LoVo (cell line): ENCODE data around the gene NFKBIB.
A peak's percentile ranks its signal among the peaks of the same experiment; 100 is the strongest.
"Not testable (repeated sequence)": the region's sequence is repeated elsewhere in the genome, so short reads cannot be mapped to it uniquely, and the experiment has no call there.

Experiments
- DNase-seq: peaks from one replicate; pipeline ENCODE4 v3.0.0-alpha.2; 2016; ENCODE audit warnings: low spot score

Gene NFKBIB

DNA sequence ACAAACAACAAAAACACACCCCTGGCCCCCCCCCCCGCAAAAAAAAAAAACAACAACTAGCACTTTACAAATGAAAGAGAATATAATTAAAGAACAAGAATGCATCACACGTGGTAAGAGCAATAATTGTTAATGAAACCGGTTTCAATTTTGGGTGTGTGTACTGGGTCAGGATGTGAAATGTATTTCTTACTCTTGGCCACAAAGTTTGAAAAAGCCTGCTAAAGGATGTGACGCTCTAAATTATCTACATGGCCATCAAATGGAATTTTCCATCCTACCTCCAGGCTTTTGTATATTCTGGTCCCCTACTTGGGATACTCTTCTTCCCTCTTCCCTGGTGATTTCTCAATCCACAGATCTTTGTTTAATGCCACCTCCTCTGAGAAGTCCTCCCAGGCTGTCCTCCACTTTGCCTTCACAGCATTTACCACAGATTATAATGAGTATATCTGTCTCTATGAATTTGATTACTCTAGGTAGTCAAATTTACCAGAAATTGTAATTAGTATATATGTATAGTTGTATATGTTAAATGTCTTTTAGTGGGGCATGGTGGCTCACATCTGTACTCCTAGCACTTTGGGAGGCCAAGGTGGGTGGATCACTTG lies 28.7 kb downstream of the NFKBIB start:
- DNase-seq: no peak

DNA sequence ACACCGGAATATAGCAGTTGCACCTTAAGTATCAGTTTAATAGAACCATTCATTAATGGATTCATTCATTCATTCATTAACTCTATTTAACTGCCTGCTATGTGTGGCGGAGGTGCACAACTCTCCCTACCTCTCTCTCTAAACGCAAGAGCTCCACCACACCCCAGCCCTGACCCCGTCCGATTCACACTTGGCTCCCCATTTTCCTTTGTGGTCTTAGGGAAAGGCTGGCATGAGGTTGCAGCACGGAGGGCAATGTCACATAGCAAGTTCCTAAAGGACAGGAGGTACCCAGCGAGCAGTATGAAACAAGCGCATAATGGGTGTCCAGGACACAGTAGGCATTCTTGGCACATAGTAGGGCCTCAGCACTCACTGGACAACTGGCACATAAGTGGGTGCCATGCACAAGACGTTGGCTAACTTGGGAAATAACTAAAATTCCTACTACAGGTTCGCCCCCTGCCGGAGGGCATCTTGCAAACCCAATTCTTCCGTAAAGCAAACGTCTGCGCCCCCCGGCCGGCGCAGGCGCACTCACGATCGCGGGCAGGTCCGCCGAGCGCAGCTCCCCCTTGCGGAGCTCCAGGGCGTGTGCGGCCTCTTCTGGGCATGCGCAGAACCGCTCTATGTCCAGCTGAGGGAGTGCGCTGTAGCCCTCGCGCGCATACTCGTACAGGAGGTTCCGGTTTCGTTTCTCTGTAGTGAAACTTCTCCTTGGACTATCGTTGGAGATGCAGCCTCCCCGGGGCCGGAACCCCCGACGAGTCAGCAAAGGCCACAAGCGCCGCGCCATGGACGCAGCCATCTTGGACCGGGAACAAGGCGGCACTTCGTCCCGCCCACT lies 30.4 kb downstream of the NFKBIB start, which contains the start of gene SARS2:
Gene SARS2 (minus strand): TSS at position 835 of the 847 bp plus-strand sequence. CDS start 27 bp downstream, at position 808.
- DNase-seq: peak; percentile 96

DNA sequence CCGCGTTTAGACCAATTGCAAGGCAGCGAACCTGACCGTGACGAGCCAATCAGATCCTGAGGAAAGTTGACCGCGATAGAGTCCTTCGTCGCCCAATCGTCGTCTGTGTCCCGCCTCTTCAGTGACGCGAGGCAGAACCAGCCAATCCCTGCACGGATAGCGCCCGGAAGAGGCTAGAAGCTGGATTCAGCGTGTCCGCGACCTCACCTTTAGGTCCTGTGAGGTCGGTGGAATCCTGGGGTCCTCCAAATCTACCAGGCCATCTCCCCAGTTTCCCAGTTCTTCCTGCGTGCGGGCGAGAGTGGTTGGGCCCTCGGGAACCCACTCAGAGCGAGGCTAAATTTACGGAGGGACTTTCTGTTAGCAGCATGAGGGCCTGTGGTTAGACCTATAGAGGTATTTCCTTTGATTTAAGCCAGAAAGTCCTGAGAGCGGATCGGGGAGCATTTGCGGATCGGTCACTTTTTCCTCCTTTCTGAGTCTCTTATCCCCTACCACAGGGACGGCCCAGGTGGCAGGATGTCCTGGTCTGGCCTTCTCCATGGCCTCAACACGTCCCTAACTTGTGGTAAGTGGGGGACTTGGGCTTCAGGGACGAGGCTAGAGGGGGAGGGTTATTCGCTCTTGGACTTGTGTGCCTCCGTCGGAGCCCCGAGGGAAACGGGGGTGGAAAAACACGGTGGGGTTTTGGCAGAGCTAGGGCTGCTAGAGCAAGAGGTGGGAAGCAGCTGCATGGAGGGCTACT lies 31.2 kb downstream of the NFKBIB start, which contains the start of gene MRPS12:
Gene MRPS12 (plus strand): TSS at position 169 of the 745 bp plus-strand sequence. CDS start 351 bp downstream, at position 520.
- DNase-seq: peak; percentile 99

DNA sequence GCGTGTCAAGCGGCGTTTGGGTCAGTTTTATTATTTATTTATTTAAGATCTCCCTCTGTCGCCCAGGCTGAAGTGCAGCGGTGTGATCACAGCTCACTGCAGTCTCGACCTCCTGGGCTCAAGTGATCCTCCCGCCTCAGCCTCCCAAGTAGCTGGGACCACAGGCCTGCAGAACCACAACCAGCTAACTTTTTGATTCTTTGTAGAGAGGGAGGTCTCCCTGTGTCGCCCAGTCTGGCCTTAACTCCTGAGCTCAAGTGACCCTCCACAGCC lies 31.7 kb downstream of the NFKBIB start:
- no peak for DNase-seq

DNA sequence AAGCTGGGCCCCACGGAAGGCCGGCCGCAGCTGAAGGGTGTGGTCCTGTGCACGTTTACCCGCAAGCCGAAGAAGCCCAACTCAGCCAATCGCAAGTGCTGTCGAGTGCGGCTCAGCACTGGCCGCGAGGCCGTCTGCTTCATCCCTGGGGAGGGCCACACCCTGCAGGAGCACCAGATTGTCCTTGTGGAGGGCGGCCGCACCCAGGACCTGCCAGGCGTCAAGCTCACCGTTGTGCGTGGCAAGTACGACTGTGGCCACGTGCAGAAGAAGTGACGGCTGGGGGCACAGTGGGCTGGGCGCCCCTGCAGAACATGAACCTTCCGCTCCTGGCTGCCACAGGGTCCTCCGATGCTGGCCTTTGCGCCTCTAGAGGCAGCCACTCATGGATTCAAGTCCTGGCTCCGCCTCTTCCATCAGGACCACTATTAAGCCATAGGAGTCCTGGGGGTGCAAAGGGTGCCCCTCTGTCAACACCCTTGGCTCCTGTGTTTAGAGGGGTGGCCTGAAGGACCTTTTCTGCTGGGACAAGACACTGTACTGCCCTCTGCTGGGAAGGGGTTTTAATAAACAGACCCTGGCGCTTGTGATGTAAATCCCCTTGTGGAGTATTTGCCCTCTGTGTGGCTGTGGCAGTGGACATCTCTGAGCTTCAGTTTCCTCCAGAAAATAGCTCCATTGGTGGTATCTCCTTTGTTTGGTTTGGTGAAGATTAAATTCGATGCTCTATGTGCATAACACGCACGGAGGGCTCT lies 32.8 kb downstream of the NFKBIB start:
- DNase-seq: peak; percentile 7

DNA sequence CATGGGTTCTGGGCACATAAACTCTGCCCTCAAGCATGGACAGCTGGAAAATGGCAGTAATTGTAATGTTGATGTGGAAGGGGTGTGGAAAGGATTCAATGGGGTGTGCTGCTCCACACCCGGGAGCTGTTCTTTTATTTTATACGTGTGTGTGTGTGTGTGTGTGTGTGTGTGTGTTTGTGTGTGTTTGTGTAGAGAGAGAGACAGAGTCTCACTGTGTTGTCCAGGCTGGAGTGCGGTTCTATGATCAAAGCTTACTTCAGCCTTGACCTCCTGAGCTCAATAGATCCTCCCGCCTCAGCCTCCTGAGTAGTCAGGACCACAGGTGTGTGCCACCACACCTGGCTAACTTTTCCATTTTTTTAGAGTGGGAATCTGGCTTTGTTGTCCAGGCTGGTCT lies 33.8 kb downstream of the NFKBIB start:
- no peak for DNase-seq

DNA sequence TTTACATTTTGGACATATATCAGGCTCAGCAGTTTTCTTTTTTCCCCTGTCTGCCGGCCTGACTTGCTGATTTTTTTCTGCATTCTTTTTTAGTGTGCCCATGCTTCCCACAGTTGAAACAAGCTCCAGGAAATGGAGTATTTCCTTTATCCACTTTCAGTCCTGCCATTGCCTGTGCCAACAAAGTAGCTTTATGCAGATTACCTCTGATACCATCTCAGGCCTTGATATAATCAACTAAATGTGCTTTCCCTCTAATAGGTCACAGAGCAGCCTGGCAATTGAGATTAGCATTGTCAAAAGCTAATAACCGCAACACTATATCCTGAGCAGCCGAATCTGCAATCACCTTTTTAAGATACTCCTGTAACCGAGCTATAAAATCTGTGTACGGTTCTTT lies 40.2 kb downstream of the NFKBIB start:
- no peak for DNase-seq

DNA sequence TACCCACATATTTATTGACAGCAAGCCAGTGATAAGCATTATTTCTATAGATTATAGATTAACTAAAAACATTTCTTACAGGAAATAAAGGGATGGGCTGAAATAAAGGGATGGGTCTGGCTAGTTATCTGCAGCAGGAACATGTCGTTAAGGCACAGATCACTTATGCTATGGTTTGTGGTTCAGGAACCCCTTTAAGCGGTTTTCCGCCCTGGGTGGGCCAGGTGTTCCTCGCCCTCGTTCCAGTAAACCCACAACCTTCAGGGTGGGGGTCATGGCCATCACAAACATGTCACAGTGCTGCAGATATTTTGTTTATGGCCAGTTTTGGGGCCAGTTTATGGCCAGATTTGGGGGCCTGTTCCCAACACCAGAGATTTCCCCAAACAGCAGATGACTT lies 41.7 kb downstream of the NFKBIB start:
- not testable (repeated sequence) for DNase-seq

DNA sequence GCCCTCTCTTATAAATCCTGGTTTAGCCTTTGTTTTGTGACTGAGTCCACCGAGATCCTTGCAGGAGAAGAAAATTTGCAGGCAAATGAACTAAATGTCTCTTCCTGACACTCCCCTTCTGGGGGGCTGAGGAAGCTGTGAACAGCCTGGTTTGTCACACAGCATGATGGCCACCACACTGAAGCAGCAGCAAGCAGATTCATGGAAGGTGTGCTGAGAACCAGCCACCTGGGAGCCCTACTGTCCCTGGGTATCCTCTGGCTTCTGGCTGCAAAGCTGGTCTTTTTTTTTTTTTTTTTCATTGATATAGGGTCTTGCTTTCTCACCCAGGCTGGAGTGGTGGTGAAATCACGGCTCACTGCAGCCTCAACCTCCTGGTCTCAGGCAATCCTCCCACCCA lies 42.2 kb downstream of the NFKBIB start:
- no peak for DNase-seq

DNA sequence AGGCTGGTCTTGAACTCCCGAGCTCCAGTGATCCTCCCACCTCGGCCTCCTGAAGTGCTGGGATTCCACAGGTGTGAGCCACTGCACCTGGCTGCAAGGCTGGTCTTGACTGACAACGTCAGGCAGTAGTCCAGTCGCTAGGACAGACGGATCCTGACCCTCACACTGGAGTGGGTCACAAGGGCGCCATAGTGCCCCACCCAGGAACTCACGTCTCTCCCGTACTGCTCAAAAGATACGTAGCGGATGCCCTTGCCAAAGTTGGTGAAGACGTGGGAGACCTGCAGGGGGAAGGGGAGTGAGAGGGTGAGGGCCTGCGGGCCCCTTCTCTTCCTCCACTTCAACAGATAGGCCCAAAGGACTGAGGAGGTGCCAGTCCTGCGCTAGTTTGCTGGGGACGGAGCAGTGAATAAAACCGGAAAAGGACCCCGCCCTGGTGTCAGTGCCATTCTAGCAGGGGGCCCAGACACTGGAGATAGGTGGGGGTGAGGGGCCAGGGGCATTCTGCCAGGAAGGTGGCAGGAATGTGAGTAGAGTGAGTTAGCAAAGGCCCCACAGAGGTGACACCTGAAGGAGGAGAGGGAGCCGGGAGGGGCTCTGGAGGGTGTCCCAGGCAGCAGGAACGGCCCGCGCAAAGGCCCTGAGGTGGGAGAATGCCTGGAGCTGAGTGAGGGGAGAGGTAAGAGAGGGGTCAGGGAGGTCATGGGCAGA lies 42.9 kb downstream of the NFKBIB start:
- no peak for DNase-seq

DNA sequence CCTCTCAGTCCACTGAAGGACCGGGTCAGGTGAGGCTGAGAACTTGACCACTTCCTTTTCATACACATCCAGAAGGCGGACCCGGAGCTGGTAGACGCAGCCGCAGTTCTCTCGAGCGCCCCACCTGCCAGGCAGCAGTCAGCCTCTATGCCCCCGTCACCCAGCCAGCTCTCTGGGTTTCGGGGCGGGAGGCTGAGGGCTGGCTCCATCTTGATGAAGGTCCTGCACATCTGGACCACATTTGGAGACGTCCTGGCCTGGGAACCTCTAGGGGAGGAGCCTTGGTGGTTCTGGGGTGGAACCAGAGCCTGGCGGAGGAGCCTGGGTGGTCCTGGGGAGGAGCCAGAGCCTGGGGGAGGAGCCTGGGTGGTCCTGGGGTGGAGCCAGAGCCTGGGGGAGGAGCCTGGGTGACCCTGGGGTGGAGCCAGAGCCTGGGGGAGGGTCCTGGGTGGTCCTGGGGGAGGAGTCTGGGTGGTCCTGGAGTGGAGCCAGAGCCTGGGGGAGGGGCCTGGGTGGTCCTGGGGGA lies 45.3 kb downstream of the NFKBIB start:
- no peak for DNase-seq

DNA sequence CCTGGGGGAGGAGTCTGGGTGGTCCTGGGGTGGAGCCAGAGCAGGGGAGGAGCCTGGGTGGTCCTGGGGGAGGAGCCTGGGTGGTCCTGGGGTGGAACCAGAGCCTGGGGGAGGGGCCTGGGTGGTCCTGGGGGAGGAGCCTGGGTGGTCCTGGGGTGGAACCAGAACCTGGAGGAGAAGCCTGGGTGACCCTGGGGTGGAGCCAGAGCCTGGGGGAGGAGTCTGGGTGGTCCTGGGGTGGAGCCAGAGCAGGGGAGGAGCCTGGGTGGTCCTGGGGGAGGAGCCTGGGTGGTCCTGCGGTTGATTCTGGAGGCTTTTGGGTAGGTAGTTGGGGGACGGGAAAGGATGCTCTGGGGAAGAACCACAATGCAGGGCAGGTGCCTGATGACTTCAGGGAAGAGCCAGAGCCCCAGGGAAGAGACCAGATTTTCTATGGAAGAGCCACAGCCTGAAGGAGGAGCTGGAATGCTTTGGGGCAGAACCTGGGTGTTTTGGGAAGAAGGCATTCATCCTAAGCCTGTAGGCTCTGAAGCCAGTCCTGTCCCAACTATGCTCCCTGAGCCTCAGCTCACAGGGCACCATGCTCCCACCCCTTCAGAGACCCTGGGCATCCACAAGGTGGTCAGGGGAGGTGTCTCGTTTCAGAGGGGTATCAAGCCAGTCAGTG lies 45.9 kb downstream of the NFKBIB start:
- DNase-seq: no peak

DNA sequence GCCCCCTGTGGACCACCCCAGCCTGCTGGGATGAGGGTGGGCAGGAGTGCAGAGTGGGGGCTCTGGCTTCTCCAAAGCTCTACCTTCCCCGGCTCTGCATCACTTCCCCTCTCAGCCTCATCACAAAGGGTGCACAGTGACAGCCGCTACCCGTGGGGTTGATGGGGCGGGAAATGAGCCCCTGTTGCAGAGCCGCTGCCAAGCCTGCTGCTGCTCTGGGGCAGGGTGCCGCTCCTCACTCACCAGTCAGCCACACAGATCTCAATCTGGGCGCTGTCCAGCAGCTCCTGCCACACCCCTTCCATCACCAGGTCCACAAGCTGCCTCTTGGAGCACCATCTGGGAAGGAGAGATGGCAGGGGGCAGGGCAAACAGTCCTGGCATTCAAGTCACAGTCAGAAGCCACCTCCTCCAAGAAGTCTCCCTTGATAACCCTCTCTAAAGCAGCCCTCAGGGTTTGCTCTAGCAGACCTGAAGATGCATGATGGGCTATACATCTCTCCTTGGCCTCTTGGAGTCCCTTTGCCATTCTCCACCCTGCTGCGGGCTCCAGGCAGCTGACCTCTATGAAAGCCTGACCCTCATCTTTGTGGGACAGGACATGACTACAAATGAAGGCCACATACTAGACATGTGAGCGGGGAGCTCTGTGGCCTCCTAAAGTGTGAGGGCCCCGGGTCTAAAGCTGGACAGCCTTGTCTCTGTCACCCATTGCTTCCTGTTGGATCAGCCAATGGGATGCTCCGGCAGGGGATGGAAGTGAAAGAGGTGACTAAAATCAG lies 46.7 kb downstream of the NFKBIB start:
- DNase-seq: no peak

DNA sequence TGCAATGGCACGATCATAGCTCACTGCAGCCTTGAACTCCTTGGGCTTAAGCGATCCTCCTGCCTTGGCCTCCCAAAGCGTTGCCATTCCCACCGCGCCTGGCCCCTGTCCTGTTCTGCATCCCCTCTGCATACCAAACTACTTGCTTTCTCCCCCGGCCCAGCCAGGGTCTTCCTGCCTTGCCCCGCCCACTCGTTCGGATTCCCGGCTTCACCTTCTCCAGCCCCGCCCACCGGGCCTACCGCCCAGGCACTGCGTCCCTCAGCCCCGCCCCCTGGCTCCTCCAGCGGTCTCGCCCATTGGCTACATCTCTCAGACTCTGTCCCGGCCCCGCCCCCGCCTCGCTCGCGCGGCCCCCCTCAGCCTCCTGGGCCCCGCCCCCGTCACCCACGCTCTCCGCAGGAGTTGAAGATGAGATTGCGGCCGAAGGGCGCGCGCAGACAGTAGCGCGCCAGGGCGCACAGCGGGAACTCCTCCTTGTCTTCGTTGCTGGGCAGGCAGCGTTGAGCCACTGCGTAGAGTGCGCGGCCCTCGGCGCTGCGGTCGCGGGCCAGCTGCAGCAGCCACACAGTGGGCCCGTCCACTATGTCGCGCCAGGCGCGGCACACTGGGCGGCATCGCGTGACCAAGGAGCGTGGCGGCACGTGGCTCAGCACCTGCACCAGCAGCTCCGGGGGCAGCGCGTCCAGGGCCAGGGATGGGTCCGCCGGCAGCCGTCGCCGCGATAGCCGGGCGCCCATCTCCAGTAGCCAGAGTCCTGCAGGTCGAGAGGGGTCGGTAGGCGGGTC lies 50.0 kb downstream of the NFKBIB start:
- no peak for DNase-seq

DNA sequence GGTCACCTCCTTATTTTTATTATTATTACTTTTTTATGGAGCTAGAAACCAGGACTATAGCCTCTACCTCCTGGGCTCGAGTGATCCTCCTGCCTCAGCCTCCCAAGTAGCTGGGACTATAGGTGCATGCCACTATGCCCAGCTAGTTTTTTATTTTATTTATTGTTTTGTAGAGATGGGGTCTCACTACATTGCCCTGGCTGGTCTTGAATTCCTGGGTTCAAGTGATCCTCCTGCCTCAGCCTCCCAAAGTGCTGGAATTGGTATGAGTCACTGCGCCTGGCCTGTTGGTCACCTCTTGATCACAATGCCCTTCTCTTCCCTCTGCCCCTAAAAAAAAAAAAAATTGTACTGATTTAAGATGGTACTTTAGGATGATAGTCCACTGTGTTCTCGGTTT lies 51.4 kb downstream of the NFKBIB start:
- DNase-seq: no peak

DNA sequence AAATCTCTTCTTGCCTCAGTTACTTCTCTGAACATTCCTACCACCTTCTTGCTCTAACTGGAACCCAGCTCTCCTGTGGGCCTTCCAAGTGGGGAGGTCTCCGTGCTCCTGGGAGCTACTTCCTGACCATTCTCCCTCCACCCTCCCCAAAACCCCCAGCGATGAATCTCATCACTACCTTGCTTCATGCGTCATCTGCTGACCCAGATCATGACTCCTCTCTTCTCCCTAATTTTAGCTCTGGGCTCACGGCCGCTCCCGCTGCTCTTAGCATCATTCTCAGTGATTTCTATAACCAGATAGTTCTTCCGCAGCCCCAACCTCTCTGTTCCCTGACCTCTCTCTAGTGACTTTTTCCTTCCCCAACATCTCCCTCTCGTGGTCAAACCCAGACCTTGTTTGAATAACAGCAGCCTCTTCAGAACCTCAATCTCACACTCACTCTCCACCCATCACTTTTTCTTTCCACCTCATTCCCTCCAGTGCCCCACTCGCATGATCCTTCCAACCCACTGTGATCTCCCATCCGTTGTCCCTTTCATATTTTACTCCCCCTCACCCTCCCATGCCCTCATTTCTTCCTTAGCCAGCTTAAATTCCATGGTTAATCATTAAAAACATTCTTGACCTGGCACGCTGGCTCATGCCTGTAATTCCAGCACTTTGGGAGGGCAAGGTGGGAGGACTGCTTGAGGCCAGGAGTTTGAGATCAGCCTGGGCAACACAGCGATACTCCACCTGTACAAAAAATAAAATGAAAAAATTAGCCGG lies 52.8 kb downstream of the NFKBIB start:
- DNase-seq: peak; percentile 52

DNA sequence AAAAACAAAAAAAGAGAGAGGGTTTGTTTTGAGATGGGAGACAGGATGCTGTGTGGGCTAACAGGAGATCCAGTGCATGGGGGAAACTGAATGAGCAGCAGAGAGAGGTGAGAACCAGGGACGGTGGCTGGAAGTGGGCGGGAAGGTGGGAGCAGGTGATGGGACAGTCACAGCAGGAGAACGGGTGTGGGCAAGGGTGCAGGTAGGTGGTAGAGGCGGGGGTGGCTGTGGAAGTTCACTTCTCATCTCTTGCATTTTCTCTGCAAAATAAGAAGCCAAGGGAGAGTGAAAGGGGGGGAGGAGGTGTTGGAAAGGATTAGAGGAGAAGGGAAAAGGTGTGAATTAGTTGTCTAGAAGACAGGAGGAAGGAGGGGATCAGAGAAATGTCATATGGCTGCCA lies 53.9 kb downstream of the NFKBIB start:
- DNase-seq: no peak

DNA sequence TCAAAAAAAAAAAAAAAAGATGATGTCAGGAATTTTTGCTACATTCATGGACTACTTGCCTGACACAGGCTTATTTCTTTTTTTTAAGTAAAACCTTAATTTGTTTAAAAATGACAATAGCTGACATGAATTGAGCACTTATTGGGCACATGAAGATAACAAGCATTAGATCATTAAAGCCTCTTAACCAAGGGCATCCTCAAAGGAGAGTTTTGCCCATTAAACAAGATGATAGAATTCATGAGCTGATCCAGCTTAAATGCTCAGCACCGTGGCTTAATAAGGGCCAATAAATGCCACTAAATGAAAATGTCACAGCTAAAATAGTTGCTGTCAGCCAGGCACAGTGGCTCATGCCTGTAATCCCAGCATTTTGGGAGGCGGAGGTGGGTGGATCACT lies 56.5 kb downstream of the NFKBIB start:
- DNase-seq: no peak
